SK-N-SH treated with all-trans-retinoic acid at 6 μM for 48 hours (cell line): ENCODE measurements around the gene HEYL.
A peak's percentile ranks its signal among the peaks of the same experiment; 100 is the strongest.

ENCODE experiments used
- ATAC-seq: fragments of 200-7000 bp; cut with Tn5 transposase; 3 replicates; pipeline ENCODE4 v1.9.1; 2020; ENCODE audit warnings: mild to moderate bottlenecking, moderate library complexity
- ARNTL ChIP-seq: fragments of 450-650 bp; formaldehyde crosslinking; IDR thresholded peaks from 2 replicates; pipeline ENCODE4 v1.5.0; 2020; ENCODE audit warnings: low read depth, mild to moderate bottlenecking, moderate library complexity, borderline replicate concordance
- BACH2 ChIP-seq: fragments of 250-450 bp; sonication (Bioruptor Pico); IDR thresholded peaks from 2 replicates; pipeline ENCODE4 v1.9.0; 2021; ENCODE audit warnings: mild to moderate bottlenecking, borderline replicate concordance
- CSDC2 ChIP-seq: fragments of 250-450 bp; sonication (Bioruptor Pico); IDR thresholded peaks from 2 replicates; pipeline ENCODE4 v1.5.0; 2020; ENCODE audit warnings: mild to moderate bottlenecking, moderate library complexity
- ESRRG ChIP-seq: fragments of 250-450 bp; sonication (Bioruptor Pico); IDR thresholded peaks from 2 replicates; pipeline ENCODE4 v1.6.1; 2021; ENCODE audit warnings: mild to moderate bottlenecking
- GLIS3 ChIP-seq: fragments of 250-450 bp; sonication (Bioruptor Pico); IDR thresholded peaks from 2 replicates; pipeline ENCODE4 v1.5.0; 2020; ENCODE audit warnings: mild to moderate bottlenecking, moderate library complexity
- ISL1 ChIP-seq: fragments of 250-450 bp; sonication (Bioruptor Pico); IDR thresholded peaks from 2 replicates; pipeline ENCODE4 v2.1.2; 2022; ENCODE audit warnings: mild to moderate bottlenecking, moderate library complexity
- RARB ChIP-seq: fragments of 250-450 bp; sonication (Bioruptor Pico); IDR thresholded peaks from 2 replicates; pipeline ENCODE4 v1.8.0; 2021; ENCODE audit warnings: mild to moderate bottlenecking, moderate library complexity
- SNAI2 ChIP-seq: fragments of 250-450 bp; sonication (Bioruptor Pico); IDR thresholded peaks from 2 replicates; pipeline ENCODE4 v1.5.0; 2020; ENCODE audit warnings: mild to moderate bottlenecking, moderate library complexity
- TCF4 ChIP-seq: fragments of 250-450 bp; sonication (Bioruptor Pico); IDR thresholded peaks from 2 replicates; pipeline ENCODE4 v1.8.0; 2021; ENCODE audit warnings: mild to moderate bottlenecking, moderate library complexity, borderline replicate concordance
- TOX ChIP-seq: fragments of 250-450 bp; sonication (Bioruptor Pico); IDR thresholded peaks from 2 replicates; pipeline ENCODE4 v1.8.0; 2021; ENCODE audit warnings: mild to moderate bottlenecking, moderate library complexity, borderline replicate concordance
- ZC3H10 ChIP-seq: fragments of 250-450 bp; sonication (Bioruptor Pico); IDR thresholded peaks from 2 replicates; pipeline ENCODE4 v1.5.1; 2021; ENCODE audit warnings: mild to moderate bottlenecking, moderate library complexity
- ZFP30 ChIP-seq: fragments of 450-650 bp; formaldehyde crosslinking; IDR thresholded peaks from 2 replicates; pipeline ENCODE4 v1.5.0; 2022; ENCODE audit warnings: mild to moderate bottlenecking, moderate library complexity
- ZNF565 ChIP-seq: fragments of 450-650 bp; formaldehyde crosslinking; conservative IDR thresholded peaks from 2 replicates; pipeline ENCODE4 v1.5.0; 2020; ENCODE audit warnings: low read depth, mild to moderate bottlenecking, moderate library complexity
- ZNF70 ChIP-seq: fragments of 450-650 bp; formaldehyde crosslinking; IDR thresholded peaks from 2 replicates; pipeline ENCODE4 v1.5.0; 2020; ENCODE audit warnings: mild to moderate bottlenecking, moderate library complexity
- ZNF8 ChIP-seq: fragments of 450-650 bp; formaldehyde crosslinking; IDR thresholded peaks from 2 replicates; pipeline ENCODE4 v1.5.0; 2020; ENCODE audit warnings: mild to moderate bottlenecking, moderate library complexity
- TF ChIP-seq, protein P1 (sequence below): fragments of 250-450 bp; sonication (Bioruptor Pico); IDR thresholded peaks from 2 replicates; pipeline ENCODE4 v1.5.1; 2020; ENCODE audit warnings: low read depth, mild to moderate bottlenecking, moderate library complexity
- TF ChIP-seq, protein P2 (sequence below): fragments of 250-450 bp; sonication (Bioruptor Pico); IDR thresholded peaks from 2 replicates; pipeline ENCODE4 v1.8.0; 2021; ENCODE audit warnings: low read depth, mild to moderate bottlenecking, moderate library complexity, borderline replicate concordance
- TF ChIP-seq, protein P3 (sequence below): fragments of 250-450 bp; sonication (Bioruptor Pico); IDR thresholded peaks from 2 replicates; pipeline ENCODE4 v1.8.0; 2020; ENCODE audit warnings: mild to moderate bottlenecking, moderate library complexity, borderline replicate concordance
- TF ChIP-seq, protein P4 (sequence below): fragments of 250-450 bp; sonication (Bioruptor Pico); IDR thresholded peaks from 2 replicates; pipeline ENCODE4 v1.5.1; 2021; ENCODE audit warnings: mild to moderate bottlenecking, moderate library complexity

Gene HEYL

DNA sequence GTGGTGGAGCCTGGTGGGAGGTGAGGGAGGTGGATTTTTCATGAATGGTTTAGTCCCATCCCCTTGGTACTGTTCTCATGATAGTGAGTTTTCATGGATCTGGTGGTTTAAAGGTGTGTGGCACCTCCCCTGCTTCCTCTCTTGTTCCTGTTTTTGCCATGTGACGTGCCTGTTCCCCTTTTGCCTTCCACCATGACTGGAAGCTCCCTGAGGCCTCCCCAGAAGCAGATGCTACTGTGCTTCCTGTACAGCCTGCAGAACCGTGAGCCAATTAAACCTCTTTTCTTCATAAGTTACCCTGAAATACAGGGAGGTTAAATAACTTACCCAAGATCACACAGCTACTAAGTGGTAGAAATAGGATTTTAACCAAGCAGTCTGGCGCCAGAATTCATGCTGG is 4.3 kb upstream of the HEYL start:
- TF ChIP-seq TOX (CRISPR knock-in tag) (no peak), ZC3H10 (CRISPR knock-in tag) (no peak), BACH2 (CRISPR knock-in tag) (no peak), ESRRG (CRISPR knock-in tag) (no peak), SNAI2 (CRISPR knock-in tag) (no peak), RARB (no peak), ZNF565 (CRISPR knock-in tag) (no peak)
- TF ChIP-seq, protein P1, sequence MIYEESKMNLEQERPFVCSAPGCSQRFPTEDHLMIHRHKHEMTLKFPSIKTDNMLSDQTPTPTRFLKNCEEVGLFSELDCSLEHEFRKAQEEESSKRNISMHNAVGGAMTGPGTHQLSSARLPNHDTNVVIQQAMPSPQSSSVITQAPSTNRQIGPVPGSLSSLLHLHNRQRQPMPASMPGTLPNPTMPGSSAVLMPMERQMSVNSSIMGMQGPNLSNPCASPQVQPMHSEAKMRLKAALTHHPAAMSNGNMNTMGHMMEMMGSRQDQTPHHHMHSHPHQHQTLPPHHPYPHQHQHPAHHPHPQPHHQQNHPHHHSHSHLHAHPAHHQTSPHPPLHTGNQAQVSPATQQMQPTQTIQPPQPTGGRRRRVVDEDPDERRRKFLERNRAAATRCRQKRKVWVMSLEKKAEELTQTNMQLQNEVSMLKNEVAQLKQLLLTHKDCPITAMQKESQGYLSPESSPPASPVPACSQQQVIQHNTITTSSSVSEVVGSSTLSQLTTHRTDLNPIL, result no peak
- TF ChIP-seq, protein P2, sequence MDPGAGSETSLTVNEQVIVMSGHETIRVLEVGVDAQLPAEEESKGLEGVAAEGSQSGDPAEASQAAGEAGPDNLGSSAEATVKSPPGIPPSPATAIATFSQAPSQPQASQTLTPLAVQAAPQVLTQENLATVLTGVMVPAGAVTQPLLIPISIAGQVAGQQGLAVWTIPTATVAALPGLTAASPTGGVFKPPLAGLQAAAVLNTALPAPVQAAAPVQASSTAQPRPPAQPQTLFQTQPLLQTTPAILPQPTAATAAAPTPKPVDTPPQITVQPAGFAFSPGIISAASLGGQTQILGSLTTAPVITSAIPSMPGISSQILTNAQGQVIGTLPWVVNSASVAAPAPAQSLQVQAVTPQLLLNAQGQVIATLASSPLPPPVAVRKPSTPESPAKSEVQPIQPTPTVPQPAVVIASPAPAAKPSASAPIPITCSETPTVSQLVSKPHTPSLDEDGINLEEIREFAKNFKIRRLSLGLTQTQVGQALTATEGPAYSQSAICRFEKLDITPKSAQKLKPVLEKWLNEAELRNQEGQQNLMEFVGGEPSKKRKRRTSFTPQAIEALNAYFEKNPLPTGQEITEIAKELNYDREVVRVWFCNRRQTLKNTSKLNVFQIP, result no peak
- TF ChIP-seq, all 23 proteins: peak for 0
- no peak for ATAC-seq

DNA sequence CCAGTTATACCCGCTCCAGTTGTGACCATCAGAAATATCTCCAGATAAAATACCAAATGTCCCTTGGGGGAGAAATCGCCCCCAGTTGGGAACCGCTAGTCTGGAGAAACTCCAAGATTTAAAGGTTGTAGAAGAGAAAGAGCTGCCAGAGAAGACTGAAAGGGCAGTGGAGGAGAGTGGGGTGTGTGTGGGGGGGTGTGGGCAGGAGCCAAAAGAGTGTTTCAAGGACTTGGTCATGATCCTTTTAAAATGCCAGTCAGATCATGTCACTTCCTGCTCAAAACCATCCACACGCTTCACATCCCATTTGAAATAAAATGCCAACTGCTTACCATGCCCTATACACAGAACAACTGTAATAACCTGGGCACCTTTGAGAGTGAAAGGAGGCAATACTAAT is 3.4 kb upstream of the HEYL start:
- peak; percentile 53 for ATAC-seq
- TF ChIP-seq CSDC2 (CRISPR knock-in tag) (no peak), ISL1 (CRISPR knock-in tag) (0 out of 2 replicates have a peak, but pooled peaks have one; percentile 20)
- TF ChIP-seq, protein P3, sequence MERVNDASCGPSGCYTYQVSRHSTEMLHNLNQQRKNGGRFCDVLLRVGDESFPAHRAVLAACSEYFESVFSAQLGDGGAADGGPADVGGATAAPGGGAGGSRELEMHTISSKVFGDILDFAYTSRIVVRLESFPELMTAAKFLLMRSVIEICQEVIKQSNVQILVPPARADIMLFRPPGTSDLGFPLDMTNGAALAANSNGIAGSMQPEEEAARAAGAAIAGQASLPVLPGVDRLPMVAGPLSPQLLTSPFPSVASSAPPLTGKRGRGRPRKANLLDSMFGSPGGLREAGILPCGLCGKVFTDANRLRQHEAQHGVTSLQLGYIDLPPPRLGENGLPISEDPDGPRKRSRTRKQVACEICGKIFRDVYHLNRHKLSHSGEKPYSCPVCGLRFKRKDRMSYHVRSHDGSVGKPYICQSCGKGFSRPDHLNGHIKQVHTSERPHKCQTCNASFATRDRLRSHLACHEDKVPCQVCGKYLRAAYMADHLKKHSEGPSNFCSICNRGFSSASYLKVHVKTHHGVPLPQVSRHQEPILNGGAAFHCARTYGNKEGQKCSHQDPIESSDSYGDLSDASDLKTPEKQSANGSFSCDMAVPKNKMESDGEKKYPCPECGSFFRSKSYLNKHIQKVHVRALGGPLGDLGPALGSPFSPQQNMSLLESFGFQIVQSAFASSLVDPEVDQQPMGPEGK (CRISPR knock-in tag), result no peak

DNA sequence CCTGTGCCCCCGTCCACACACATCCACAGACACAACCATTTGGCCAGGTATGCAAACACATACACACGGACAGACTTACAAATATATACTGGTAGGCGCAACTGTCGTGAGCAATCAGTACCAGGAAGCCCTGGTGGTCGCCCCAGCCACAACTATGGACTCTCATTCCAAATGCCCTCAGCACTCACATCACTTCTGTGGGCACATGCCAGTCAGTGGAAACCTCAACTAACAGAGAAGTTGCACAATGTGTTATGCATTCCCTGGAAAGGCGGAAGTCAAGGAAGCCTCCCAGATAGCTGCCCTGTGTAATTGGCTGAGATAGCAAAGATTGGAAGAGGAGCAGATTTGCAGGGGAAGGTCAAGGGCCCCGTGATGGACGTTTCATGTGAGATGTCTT is 1.4 kb upstream of the HEYL start:
- no peak for ATAC-seq
- TF ChIP-seq, protein P4, sequence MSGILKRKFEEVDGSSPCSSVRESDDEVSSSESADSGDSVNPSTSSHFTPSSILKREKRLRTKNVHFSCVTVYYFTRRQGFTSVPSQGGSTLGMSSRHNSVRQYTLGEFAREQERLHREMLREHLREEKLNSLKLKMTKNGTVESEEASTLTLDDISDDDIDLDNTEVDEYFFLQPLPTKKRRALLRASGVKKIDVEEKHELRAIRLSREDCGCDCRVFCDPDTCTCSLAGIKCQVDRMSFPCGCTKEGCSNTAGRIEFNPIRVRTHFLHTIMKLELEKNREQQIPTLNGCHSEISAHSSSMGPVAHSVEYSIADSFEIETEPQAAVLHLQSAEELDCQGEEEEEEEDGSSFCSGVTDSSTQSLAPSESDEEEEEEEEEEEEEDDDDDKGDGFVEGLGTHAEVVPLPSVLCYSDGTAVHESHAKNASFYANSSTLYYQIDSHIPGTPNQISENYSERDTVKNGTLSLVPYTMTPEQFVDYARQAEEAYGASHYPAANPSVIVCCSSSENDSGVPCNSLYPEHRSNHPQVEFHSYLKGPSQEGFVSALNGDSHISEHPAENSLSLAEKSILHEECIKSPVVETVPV (CRISPR knock-in tag), result no peak
- TF ChIP-seq SNAI2 (CRISPR knock-in tag), result no peak
- no peak for TF ChIP-seq ISL1 (CRISPR knock-in tag)
- no peak for TF ChIP-seq ZNF8 (CRISPR knock-in tag)
- TF ChIP-seq BACH2 (CRISPR knock-in tag), result no peak
- TF ChIP-seq GLIS3, result no peak
- TF ChIP-seq, protein P3 (CRISPR knock-in tag), result no peak
- TF ChIP-seq ARNTL, result no peak
- no peak for TF ChIP-seq ZC3H10 (CRISPR knock-in tag)
- no peak for TF ChIP-seq ZFP30 (CRISPR knock-in tag)
- no peak for TF ChIP-seq ZNF70 (CRISPR knock-in tag)

DNA sequence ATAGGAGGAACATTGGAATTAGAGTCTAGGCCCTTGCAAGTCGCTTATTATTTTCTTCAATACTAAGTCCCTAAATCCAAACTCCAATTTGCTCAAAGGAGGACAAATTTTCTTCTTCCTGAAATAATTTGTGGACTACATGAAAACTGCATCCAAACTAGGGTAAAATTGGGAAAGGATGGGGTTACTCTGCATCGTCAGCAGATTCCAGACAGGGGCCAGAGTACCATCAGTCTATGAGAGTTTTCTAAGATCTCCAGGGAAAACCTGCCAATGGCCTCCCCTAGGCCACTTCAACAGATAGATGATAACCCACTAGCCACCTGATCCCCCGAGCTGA is 508 bp downstream of the HEYL start:
- TF ChIP-seq ZNF70 (CRISPR knock-in tag), result no peak
- no peak for TF ChIP-seq CSDC2 (CRISPR knock-in tag)
- no peak for TF ChIP-seq ESRRG (CRISPR knock-in tag)
- no peak for TF ChIP-seq SNAI2 (CRISPR knock-in tag)
- TF ChIP-seq, protein P2, result no peak
- TF ChIP-seq TCF4 (CRISPR knock-in tag), result no peak
- TF ChIP-seq RARB, result no peak
- TF ChIP-seq ZNF8 (CRISPR knock-in tag), result no peak
- TF ChIP-seq ZNF565 (CRISPR knock-in tag), result no peak
- no peak for TF ChIP-seq ZC3H10 (CRISPR knock-in tag)
- no peak for TF ChIP-seq ZFP30 (CRISPR knock-in tag)

More for the DNA sequence above, 508 bp downstream of the HEYL start:
- ATAC-seq, result no peak
